GM19328 (cell line): ENCODE measurements around the gene EBLN2.

Experiments
- ATAC-seq: cut with Tn5 transposase; IDR thresholded peaks from one replicate; pipeline ENCODE4 v1.9.1; 2021; ENCODE audit warnings: mild to moderate bottlenecking, moderate library complexity; ENCODE audit not compliant: unreplicated experiment

The EBLN2 gene

DNA sequence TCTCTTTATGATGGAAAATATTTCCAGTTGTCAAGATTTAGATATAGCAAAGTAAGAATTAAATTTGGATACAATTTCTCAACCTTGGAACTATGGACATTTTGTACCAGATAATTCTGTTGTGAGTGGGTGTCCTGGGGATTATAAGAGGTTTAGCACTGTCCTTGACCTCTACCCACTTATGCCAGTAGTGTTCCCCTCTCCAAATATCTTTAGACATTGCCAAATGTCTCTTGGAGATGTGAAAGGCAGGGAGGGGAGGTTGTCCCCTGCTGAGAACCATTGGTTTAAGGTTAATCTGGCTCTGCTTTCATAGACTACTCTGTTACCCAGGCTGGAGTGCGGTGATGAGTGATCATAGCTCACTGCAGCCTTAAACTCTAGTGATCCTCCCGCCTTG, at the start of gene EBLN2:
Gene EBLN2, plus strand, starts transcription at position 244 of the 400 bp plus-strand sequence. CDS start 423 bp downstream, outside the sequence.
- no peak for ATAC-seq

DNA sequence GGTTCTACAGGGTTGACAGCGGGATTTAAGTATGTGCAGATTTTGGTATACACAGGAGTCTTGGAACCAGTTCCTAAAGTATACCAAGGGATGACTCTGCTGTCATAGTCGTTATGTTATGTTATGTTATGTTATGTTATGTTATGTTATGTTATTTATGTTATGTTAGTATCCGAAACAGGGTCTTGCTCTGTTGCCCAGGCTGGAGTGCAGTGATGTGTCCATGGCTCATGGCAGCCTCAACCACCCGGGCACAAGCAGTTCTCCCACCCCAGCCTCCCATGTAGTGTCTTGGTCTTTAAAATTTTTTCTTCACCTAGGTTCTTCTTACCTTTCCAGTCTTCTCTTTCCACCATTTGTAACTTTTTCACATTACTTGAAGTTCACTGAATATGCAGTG, 43.2 kb upstream of the EBLN2 start:
- no peak for ATAC-seq

DNA sequence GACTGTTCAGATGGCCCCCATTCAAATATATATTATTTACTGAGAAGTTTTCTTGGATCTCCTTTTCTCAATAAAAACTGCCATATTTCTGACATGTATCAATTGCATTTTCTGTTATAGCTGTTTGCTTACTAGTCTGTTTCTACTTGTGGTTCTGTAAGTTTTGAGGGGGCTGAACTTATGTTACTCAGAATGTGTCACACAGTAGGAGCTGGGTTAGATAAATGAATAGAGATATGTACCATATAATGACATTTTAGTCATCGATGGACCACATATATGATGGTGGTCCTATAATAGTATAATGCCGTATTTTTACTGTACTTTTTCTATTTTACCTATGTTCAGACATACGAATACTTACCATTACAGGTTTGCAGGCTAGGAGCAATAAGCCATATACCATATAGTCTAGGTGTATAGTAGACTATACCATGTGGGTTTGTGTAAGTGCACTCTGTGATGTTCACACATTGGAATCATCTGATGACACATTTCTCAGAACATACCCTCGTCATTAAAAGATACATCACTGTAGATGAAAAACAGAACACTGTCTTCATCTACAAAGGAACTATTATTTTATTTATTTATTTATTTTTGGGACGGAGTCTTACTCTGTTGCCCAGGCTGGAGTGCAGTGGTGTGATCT, 42.5 kb upstream of the EBLN2 start:
- no peak for ATAC-seq

DNA sequence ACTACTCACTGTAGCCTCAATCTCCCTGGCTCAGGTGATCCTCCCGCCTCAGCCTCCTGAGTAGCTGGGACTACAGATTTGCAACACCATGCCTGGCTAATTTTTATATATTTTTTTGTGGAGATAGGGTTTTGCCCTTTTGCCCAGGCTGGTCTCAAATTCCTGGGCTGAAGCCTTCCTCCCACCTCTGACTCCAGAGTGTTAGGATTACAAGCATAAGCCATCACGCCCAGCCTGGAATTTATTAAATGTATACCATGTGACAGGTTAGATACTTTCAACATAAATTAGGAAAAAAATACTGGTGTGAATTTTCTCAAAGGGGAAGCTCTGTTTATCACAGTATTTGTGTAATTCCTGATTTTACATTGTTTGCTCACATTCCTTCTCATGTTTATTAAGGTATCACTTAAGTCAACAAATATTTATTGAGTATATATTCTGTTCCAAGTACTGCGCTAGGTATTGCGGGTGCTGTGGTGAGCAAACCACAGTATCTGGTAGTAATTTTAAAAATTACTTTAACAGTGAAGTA, 40.1 kb upstream of the EBLN2 start:
- ATAC-seq: no peak

DNA sequence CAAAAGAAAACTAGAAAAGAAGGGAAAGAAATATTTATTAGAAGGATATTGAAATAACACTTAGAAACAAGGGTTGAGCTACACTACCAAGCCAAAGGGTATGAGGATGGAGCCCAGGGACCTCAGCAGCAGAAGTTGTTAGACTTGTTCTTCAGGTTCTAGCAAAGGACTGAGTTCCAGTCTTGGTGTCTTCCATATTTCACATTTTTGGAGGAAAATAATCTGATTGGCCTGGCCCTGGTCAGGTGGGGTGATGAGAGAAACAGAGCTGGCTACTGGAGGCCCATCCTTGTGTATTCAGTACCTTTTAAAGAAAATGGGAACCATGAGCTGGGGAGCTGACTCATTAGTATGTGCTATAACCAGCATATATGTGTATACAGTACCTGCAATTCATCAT, 36.6 kb upstream of the EBLN2 start:
- no peak for ATAC-seq

DNA sequence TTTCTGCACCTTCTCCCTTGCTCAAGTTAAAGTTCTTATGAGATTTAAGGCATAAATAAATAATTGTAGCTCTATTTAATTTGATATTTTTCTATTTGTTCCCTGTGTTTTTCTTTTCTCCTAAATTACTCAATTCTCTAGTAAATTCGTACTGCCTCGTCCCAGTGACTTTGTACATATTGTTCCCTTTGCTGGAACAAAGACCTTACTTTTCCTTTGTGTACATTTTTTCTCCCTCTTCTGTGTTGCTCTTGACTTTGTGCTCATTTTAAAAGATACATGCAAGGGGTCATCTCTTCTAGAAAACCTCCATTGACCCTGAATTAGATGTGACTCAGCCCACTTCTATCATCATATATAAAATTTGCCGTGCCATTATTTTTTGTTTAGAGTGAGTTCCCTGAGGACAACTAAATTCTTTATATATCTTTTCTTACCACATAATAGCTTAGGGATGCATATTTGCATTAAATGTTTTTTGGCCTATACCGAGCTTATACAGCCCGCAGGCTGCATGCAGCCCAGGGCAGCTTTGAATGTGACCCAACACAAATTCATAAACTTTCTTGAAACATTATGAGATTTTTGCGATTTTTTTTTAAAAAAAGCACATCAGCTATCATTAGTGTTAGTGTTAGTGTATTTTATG, 35.2 kb upstream of the EBLN2 start:
- no peak for ATAC-seq

DNA sequence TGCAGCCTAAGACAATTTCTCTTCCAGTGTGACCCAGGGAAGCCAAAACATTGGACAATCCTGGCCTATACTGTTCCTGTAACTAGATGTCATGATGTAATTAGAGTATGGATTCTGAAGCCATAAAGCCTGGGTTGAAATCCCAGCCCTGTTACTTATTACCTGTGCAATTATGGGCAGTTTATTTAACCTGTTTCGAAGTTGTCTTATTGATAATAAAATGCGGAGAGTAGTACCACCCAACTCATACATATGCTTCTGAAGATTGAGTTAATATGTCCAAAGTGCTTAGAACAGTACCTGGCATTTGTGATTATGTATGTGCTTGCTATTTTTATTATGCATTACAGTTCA, 34.7 kb upstream of the EBLN2 start:
- ATAC-seq: no peak

DNA sequence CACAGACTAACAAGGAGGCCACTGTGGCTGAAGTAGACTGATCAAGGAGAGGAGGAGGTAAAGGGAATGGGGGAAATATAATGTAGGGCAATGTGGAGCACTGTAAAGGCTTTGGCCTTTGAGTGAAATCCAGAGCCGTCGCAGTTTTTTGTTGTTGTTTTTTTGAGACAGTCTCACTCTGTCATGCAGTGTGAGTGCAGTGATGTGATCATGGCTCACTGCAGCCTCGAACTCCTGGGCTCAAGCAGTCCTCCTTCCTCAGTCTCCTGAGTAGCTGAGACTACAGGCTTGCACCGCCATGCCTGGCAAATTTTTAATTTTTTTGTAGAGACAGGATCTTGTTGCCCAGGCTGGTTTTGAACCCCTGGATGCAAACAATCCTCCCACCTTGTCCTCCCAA, 32.7 kb upstream of the EBLN2 start:
- no peak for ATAC-seq

DNA sequence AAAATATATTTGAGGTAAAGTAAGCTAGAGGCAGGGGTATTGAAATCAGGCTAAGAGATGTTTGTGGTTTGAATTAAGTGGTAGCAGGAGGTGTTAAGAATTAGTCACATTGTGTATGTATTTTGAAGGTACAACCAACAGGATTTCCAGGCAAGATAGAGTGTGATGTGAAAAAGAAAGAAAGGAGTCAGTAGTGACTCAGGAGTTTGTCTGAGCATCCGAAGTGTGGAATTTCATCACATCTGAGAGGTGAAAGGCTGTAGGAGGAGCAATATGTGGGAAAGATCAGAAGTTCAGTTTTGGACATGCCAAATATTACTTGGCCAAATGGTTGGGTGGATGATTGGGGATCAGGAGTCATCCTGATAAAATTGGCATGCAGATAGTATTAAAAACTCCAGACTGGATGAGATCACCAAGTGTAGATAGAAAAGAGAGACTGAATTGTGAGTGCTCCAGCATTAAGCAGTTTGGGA, 32.1 kb upstream of the EBLN2 start:
- no peak for ATAC-seq

DNA sequence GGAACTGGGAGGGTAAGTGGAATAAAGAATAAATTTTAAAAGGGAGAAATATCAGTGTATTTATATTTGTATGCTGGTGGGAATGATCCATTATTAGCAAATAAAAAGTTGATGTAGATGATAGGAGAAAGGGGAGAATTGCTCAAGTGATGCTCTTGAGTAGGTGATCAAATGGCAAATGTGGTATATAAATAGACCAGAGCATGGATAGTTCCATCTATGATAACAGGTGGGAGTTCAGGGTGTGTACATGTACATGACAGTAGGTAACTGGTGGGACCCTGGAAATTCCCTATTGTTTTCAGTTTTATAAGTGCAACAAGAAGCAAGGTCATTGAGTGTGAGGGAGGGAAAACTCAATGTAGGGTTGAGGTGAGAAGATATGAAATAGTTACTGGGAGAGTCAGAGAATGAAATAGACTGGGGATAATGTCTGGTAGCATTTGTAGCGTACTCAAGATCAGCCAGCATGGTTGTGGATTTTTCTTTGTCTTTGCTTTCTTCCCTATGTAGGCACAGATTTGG, 31.3 kb upstream of the EBLN2 start:
- ATAC-seq: no peak

DNA sequence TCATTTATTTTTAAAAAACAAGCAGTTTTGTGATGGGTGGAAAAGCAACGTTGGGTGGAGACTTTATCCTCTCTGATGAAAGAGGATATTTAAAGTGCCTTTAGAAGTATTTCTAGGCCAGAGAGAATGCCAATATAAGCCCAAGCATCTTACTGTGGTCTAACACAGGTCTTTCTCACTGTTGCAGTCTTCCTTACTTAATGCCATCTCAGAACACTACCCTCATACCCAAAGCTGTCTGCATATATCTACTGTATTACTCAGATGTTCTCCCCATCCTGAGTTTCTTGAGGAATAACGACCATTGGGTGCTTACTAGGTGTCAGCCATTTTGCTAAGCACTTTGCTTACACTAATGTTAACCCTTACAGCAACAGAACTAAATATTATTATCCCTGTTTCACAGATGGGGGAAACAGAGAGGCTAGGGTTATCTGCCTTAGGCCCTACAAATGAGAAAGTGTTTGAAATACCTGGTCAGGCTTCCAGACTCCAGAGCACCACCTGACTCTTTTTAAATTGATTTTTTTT, 29.8 kb upstream of the EBLN2 start:
- ATAC-seq: no peak

DNA sequence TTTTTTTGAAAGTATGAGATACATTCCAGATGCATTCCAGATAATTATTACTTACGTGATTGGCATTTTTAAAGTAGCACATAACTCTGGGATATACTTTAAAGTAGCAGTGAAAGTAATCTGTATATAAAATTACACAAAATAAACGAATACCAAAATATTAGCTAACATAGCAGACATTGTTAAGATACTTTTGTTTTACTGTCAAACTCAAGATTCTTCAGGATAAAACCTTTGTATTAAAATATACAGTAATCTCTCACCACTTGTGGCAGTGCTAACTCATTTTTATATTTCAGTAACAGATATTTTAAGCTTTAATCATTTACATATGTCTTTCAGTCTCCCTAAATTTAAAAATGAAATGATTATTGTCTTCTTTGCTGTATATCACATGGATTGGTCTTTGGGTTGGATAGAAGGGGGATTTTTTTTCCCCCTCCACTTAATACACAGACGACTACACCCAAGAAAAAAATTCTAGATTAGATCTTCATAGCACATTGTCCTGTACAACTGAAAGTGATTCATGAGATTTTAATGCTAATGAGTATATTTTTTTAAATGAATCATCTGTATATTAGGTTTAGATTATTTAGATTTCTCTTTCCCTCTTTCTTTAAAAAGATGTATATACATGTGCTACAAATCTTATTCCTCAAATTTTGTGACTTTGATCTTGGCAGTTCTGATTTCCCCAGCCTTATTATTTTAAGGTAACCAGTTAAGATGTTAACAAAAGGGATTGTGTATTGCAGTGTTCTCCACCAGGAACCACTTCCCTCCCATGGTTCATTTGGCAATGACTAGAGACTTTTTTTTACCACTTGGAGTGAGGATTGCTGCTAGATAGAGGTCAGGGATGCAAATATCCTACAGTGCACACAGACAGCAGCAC, 24.5 kb upstream of the EBLN2 start:
- ATAC-seq: no peak

DNA sequence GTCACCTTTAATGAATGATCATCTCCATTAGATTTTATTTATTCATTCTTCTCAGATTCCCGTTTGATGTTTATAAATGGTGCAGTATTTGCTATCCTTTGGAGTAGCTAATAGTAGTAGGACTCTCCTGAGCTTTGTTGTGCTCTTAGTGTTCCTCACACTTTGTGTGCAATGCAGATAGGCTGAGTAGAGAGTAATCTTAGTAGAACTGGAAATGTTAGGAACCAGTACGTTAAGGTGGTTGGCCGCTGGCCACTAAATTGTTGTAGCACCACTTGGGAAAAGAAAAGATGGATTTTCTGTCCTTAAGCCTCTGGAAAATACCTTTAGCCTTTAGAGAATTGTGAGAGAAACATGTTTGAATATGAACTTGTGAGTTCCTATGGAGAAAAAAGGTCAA, 19.9 kb upstream of the EBLN2 start:
- ATAC-seq: no peak

DNA sequence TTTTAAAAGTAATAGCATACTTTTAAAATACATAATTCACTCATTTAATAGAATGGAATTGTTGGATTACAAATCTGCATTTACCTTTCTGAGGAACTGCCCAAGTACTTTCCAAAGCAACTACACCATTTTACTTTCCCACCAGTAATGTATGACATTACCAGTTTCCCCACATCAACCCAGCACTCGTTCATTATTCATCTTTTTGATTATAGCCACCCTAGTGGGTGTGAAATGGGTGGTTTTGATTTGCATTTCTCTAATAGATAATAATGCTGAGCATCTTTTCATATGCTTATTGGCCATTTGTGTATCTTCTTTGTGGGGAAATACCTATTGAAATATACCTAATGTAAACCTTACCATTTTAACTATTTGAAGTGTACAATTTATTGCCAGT, 18.0 kb upstream of the EBLN2 start:
- no peak for ATAC-seq

DNA sequence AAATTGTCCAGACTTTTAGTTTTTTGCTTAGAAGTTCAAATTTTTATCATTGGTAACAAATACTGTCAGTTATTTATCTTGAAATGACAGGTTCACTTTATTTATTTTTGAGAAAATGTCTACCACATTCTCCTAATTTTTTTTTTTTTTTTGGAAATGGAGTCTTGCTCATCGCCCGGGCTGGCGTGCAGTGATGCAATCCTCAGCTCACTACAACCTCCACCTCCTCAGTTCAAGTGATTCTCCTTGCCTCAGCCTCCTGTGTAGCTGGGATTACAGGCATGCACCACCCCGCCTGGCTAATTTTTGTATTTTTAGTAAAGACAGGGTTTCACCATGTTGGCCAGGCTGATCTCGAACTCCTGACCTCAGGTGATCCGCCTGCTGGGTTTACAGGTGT, 16.1 kb upstream of the EBLN2 start:
- no peak for ATAC-seq

DNA sequence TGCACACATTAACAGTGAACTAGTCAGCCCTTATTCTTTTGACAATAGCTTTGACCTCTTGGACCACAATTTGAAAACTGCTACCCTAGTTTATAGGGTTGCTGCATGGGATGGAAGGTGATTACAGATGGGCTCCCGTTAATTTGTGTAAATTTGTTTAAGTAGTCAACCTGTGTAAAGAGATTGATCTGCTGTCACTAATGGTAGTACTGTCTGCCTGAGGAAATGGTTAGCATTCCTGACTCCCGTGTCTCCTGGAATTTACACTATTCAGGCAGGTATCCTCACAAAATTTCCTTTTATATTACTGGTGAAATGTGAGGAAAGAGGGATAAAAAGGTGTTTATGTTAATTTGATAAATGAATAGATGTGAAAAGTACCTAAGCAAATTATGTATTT, 15.3 kb upstream of the EBLN2 start:
- no peak for ATAC-seq

DNA sequence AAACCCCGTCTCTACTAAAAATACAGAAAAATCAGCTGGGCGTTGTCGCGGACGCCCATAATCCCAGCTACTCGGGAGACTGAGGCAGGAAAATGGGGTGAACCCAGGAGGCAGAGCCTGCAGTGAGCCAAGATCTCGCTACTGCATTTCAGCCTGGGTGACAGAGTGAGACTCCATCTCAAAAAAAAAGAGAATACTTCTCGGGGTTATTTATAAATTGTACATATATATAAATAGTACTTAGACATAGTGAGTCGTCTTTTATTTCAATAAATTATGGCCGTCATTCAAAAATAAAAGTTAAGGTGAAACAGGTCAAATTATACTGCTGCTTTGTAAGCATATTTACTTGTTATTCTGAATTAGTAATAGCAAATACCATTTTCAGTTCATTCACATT, 12.1 kb upstream of the EBLN2 start:
- no peak for ATAC-seq

DNA sequence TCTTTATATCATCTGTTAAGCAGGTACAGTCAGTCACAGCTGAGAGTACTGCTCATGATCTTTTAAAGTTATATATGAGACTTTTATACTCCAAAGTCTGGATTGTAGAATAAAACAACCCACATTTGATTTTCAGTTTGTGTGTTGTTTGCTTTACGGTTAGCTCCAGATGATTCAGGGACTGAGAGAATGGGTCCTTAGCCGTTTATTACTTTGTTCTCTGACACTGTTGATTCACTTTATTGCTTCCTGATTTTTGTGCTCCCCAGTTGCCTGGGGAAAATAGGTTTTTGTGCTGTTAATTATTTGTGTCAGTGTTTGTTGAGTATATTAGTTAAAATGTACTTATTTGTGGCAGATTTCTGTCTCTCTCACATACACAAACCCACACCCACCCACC, 8.6 kb upstream of the EBLN2 start:
- no peak for ATAC-seq

DNA sequence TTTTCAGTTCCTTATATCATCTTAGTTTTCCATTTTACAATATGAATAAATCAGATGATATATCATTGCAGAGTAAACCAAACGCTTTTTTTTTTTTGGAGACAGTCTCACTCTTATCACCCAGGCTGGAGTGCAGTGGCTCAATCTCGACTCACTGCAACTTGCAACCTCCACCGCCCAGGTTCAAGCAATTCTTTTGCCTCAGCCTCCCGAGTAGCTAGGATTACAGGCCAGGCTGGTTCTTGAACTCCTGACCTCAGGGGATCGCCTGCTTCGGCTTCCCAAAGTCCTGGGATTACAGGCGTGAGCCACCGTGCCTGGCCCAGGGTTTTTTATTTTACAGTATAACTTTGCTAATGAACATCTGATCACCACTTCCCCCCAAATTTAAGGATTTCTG, 5.9 kb upstream of the EBLN2 start:
- no peak for ATAC-seq

DNA sequence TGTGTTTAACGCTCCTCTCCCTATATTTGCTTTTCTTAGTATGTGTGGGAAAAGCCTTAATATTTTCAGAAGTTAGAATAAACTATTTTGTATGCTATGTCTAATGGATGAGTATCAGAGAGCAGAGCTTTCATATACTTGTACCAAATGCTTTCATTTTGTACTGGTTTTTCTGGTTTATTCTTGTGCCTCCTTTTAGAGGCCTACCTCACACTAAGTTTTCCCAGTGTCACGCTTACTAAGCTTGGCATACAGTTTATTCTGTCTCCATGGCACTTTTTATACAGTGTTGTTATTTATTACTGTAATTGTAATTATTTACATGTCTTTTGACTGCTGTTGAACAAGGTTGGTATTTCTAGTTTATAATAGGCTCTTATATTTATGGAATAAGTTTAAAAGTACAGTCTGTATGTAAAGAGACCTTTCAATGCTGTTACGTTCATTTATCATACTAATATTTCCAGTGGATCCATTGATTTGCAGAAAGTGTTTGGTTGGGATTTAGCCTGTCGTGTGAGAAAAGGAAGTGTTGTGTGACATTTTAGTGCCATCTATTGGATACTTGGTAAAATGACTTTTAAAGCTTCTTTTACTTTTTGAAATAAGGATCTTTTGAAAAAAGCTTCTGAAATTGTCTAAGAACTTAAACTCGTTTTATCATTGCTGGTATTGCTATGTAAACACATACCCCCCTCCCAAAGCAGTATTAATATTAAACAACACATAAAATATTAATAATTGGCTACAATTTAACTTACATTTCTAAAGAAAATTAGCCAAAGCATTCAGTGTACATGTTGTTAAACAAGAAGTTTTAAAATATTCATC, 5.2 kb upstream of the EBLN2 start:
- ATAC-seq: no peak
